Measurements from ENCODE around the gene CRLF3.

GRCh38 chr17:30780343-30780742, 44.1 kb downstream of the CRLF3 start:
- TF ChIP-seq RAD21 (IDR thresholded peaks at IDR 0.05; ENCODE audit: low read length) (no peak), RFX5 (IDR thresholded peaks at IDR 0.05; ENCODE audit: low read depth, low read length) (no peak), POLR2A (IDR thresholded peaks at IDR 0.05; ENCODE audit: low read depth, low read length) (no peak), MXI1 (IDR thresholded peaks at IDR 0.05; ENCODE audit: borderline replicate concordance, low read depth, low read length) (no peak), ELK1 (IDR thresholded peaks at IDR 0.05; ENCODE audit: borderline replicate concordance, low read depth, low read length) (no peak), FOS (IDR thresholded peaks at IDR 0.05; ENCODE audit: low read depth, low read length) (no peak), USF2 (IDR thresholded peaks at IDR 0.05; ENCODE audit: low read depth, low read length) (no peak), SMC3 (IDR thresholded peaks at IDR 0.05; ENCODE audit: low read depth, low read length) (no peak), MAFK (IDR thresholded peaks at IDR 0.05; ENCODE audit: low read depth, low read length) (no peak)
- TF ChIP-seq, protein P1, sequence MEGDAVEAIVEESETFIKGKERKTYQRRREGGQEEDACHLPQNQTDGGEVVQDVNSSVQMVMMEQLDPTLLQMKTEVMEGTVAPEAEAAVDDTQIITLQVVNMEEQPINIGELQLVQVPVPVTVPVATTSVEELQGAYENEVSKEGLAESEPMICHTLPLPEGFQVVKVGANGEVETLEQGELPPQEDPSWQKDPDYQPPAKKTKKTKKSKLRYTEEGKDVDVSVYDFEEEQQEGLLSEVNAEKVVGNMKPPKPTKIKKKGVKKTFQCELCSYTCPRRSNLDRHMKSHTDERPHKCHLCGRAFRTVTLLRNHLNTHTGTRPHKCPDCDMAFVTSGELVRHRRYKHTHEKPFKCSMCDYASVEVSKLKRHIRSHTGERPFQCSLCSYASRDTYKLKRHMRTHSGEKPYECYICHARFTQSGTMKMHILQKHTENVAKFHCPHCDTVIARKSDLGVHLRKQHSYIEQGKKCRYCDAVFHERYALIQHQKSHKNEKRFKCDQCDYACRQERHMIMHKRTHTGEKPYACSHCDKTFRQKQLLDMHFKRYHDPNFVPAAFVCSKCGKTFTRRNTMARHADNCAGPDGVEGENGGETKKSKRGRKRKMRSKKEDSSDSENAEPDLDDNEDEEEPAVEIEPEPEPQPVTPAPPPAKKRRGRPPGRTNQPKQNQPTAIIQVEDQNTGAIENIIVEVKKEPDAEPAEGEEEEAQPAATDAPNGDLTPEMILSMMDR (conservative IDR thresholded peaks at IDR 0.05; ENCODE audit: low read depth, low read length): no peak

Data from IMR-90 (cell line).